HG03025 (cell line): ENCODE data around the gene KCNIP4.

Experiments used
- ATAC-seq: cut with Tn5 transposase; IDR thresholded peaks from one replicate; pipeline ENCODE4 v1.9.1; 2021; ENCODE audit warnings: mild to moderate bottlenecking, moderate library complexity; ENCODE audit not compliant: unreplicated experiment, low FRiP score

Gene KCNIP4

GRCh38 chr4:20724915-20725314, 1223.7 kb downstream of the KCNIP4 start:
- no peak for ATAC-seq

- ATAC-seq: no peak
Observed at GRCh38 chr4:20723463-20723862, 1225.1 kb downstream of the KCNIP4 start.

DNA sequence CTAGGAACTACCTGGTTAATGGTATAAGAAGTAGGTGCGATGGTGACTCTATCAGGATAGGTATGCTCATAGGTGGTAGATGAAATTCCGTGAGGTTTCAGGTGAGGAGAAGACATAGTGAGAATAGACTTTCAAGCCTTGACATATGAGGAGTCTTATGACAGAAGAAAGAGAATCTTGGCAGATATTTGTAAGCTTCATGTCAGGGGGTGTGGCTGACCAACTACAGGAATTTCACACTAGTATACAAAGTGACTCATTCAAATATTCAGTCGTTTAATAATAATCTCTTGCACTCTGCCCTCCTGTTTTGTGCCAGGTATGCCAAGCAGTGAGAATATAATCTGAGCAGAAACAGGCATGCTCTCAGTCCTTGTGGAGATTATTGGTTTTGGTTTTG, 1225.6 kb downstream of the KCNIP4 start:
- no peak for ATAC-seq

DNA sequence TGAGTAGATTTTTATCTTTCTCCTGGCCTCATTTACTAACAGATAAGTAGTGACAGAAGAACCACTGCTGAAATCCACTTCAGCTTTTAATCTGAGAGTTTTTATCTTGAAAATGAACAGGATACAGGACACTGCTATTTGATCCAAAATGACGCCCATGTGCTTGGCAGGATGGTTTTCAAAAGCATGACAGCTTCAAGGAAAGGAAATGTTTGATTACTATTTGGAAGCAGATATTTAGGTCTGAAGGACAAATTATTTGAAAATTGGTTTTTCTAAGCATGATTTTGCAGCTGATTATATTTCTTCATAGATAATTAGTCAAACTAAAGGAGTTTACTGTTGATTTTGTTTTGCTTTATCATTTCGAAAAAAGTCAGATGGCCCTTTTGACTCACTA, 1237.2 kb downstream of the KCNIP4 start:
- no peak for ATAC-seq

- peak; percentile 100 for ATAC-seq
Observed at GRCh38 chr4:20700007-20700761, 1248.4 kb downstream of the KCNIP4 start, which contains the start of gene PACRGL. TSS of gene PACRGL (plus strand) at chr4:20700458. CDS start at chr4:20704482, 4,024 bp downstream.

GRCh38 chr4:20698820-20699219, 1249.8 kb downstream of the KCNIP4 start:
- no peak for ATAC-seq

GRCh38 chr4:20698382-20698781, 1250.2 kb downstream of the KCNIP4 start:
- ATAC-seq: no peak

DNA sequence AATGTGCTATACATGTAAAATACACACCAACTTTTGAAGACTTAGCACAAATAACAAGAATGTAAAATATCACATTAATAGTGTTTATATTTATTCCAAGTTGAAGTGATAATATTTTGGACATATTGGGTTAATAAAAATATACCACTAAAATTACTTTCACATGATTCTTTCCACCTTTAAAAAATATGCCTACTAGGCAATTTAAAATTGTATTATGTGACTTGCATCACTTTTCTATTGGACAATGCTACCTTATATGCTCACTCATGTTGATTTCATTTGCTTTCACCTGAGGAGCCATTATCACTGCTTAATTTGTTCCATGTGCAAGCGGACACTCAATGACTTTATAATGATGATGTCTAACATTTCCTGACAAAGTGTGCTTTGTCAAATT, 1251.8 kb downstream of the KCNIP4 start:
- ATAC-seq: no peak

GRCh38 chr4:20687864-20688263, 1260.7 kb downstream of the KCNIP4 start:
- no peak for ATAC-seq

DNA sequence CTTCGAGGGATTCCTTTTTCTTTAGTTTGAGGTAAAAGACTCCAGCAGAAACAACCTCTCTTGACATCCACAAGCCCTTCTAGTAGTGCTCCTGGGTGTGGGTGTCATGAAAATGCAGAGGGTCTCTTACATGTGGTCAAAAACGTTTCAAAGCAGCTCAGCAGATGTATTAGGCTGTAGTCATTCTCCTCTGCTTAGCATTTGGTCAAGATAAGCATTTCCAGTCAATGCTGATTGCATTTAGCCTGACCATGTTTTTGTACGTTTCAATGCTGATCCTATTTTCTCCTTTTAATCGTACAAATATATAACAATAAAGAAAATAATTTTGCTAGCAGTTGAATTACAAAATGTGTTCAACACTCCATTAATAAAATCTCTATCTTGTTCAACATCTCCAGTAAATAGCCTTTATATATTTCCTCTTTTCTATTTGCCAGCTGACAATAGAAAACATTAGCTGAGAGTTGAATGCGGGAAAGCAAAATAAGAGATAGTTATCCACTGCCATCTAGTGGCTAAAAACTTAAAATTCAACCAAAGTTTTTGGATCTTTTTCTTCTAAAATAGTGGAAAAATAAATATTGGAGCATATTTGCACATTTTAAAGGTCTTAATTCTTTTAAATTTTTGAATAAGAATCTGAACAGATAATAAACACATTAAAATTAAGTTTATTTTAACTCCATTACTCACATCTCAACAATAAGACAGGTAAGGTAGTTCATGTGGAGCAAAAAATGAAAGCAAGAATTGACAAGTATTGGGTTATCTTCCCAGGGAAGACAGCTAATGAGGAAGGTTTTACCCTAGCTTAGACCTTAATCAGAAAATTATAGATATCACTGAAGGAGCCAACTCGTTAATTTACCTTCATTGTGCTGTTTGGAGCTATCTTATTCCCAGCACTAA, 1263.5 kb downstream of the KCNIP4 start:
- no peak for ATAC-seq

GRCh38 chr4:20683766-20684165, 1264.8 kb downstream of the KCNIP4 start:
- ATAC-seq: no peak

DNA sequence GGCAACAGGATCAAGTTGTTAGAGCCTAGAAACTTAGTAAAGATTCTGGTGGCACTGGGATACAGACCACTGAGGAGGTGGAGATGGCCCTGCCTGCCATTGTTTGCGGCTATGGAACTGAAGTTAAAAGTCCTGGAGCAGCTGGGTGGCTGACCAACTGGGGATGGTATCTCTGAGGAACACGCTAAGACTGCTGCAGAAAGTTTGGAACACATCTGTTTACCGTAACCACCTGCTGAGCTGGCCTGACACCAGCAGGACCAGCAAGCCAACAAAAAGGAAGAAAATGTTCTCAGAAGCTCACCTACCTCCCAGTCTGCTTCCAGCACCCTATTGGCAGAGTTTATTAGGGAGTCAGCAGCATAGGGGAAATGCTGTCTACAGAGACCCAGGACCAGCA, 1265.7 kb downstream of the KCNIP4 start:
- no peak for ATAC-seq

GRCh38 chr4:20681271-20681670, 1267.3 kb downstream of the KCNIP4 start:
- ATAC-seq: no peak

DNA sequence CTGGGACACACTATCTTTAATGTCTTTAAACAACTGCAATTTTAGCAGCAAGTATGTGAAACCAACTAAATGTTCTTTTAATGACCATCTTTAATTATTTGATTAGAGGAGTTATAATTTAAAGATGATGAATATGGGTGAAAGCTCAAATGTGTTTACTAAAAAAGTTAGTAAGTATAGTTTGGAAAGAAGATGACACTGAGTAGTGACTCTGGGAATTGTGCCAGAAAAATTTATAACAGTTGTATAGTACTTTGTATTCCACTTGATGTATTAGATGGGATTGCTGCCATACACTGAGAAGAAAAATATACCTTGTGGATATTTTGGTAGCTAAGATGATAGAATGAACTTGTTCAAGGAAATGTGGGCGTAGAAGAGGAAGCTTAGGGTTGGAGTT, 1267.8 kb downstream of the KCNIP4 start:
- no peak for ATAC-seq

DNA sequence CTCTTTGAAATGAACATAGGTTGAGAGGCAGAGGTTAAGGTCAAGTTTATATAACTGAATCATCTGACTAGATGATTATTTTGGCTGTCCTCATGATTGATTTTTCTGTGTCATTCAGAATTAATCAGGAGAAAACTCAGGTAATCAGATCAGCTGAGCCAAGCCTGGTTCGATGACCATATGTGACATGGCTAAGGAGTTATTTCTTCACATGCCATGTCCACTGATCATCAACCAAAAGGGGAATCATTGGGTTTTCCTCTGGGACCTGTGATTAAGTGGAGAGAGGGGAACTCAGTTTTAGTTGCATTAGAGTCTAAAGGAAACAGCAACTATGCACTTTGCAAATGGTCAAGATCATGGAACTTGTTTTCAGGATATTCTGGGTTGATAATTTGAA, 1268.6 kb downstream of the KCNIP4 start:
- ATAC-seq: no peak
